GM15510 (cell line): Measurements from ENCODE around the gene IL25.

Experiments
- POLR2A ChIP-seq: IDR thresholded peaks from 3 replicates; pipeline ENCODE4 v1.6.1; 2011; ENCODE audit warnings: borderline replicate concordance; ENCODE audit not compliant: insufficient read length; ENCODE audit errors: extremely low read depth

Gene IL25

GRCh38 chr14:23407516-23408306 lies 35.1 kb downstream of the IL25 start, which contains the start of gene MYH6:
Gene MYH6, minus strand, starts transcription at chr14:23408273. Its CDS starts 1,050 bp downstream, at chr14:23407223.
- no peak for TF ChIP-seq POLR2A

DNA sequence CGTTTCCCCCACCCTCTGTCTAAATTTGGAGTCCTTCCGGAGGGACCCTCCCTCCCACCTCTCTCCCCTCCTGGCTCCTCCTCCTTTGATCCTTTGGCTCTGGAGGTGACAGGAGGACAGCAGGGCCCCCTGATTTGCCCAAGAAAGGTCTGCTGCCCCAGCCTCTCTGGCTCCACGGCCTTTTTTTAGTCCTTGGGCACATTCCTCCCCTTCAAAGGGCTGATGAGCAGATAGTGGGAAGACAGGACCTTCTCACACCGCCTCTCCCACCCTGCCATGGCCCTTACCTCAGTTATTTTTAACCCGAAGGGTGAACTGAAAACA lies 35.7 kb downstream of the IL25 start:
- no peak for TF ChIP-seq POLR2A

- no peak for TF ChIP-seq POLR2A
Observed at GRCh38 chr14:23409475-23409874, 36.9 kb downstream of the IL25 start.

- no peak for TF ChIP-seq POLR2A
Observed at GRCh38 chr14:23409966-23410635, 37.5 kb downstream of the IL25 start.

- TF ChIP-seq POLR2A: no peak
Observed at GRCh38 chr14:23411563-23412525, 39.2 kb downstream of the IL25 start.

GRCh38 chr14:23413681-23414080 lies 41.1 kb downstream of the IL25 start:
- TF ChIP-seq POLR2A: no peak

DNA sequence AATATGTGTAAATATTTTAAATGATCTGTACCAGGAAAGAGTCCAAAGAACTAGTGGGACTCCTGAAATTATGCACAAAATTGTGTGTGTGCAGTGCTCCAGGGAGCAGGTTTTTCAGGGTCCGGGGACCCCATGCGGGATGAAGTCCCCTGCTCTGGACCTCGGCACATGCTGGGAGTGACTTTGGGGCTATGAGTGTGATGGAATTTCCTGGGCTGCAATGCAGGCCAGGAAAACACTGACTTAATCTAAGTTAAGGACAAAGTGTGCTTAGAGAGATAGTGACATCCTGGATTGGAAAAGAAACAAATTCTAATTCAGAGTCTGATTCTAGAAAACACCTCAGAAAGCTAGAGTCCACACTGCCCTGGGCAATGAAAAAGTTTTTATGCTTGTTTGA lies 41.6 kb downstream of the IL25 start:
- TF ChIP-seq POLR2A: no peak

DNA sequence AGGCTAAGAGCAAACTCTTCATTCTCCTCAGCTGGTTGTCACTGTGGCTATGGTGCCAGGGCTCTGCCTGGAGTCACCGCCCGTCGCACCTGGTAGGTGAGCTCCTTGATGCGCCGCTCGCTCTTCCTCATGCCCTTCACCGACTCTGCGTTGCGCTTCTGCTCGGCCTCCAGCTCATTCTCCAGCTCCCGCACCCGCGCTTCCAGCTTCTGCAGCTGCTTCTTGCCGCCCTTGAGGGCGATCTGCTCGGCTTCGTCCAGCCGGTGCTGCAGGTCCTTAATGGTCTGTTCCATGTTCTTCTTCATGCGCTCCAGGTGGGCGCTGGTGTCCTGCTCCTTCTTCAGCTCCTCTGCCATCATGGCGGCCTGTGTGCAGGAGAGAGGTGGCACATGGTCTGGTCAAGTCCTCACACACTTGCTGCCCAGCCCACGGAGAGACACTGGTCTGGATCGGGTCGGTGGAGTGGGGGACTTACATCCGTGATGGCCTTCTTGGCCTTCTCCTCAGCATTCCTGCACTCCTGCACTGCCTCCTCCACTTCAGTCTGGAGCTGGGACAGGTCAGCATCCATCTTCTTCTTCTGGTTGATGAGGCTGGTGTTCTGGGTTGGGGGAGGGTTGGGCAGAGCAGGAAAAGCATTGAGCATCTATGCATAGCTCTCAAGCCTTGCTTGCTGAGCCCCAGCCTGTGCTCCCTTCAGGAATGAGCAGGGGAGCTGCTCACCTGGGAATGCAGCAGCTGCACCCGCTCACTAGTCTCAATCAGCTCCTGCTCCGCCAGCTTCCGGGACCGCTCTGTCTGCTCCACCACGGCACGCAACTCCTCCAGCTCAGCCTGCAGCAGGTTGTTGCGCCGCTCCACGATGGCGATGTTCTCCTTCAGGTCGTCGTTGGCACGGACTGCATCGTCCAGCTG lies 42.6 kb downstream of the IL25 start:
- TF ChIP-seq POLR2A: no peak

GRCh38 chr14:23415821-23416778 lies 43.5 kb downstream of the IL25 start:
- no peak for TF ChIP-seq POLR2A

DNA sequence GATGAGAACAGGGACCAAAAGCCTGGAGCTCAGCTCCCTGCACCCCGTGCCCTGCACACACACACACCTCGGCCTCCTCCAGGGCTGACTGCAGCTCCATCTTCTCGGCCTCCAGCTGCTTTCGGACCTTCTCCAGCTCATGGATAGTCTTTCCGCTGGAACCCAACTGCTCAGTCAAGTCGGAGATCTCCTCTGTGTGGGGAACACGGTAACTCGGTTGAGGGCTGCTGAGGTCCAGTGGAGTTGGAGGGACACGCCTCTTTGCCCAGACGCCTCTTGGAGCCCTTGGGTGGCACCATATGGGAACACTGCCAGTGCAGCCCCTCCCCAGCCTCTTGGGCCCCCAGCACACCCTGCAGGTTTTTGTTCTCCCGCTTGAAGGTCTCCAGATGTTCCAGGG lies 44.2 kb downstream of the IL25 start:
- TF ChIP-seq POLR2A: no peak

GRCh38 chr14:23418021-23418420 lies 45.4 kb downstream of the IL25 start:
- no peak for TF ChIP-seq POLR2A

GRCh38 chr14:23421594-23421993 lies 49.0 kb downstream of the IL25 start:
- no peak for TF ChIP-seq POLR2A

- TF ChIP-seq POLR2A: no peak
Observed at GRCh38 chr14:23423657-23424056, 51.0 kb downstream of the IL25 start.
